GM08714 (cell line): ENCODE data around the gene CPZ.
"Not testable (repeated sequence)": the region's sequence is repeated elsewhere in the genome, so short reads cannot be mapped to it uniquely, and the experiment has no call there.

Experiments used
- H3K4me3 ChIP-seq: fragments of 200-500 bp; sonication (Bioruptor generic); 2 replicates; pipeline ENCODE4 v1.5.1; 2014; ENCODE audit warnings: mild to moderate bottlenecking, low read length, inconsistent platforms
- ZNF274 ChIP-seq: IDR thresholded peaks from 2 replicates; pipeline ENCODE4 v1.6.1; 2012; ENCODE audit warnings: mild to moderate bottlenecking, low read depth, low read length

CPZ gene

DNA sequence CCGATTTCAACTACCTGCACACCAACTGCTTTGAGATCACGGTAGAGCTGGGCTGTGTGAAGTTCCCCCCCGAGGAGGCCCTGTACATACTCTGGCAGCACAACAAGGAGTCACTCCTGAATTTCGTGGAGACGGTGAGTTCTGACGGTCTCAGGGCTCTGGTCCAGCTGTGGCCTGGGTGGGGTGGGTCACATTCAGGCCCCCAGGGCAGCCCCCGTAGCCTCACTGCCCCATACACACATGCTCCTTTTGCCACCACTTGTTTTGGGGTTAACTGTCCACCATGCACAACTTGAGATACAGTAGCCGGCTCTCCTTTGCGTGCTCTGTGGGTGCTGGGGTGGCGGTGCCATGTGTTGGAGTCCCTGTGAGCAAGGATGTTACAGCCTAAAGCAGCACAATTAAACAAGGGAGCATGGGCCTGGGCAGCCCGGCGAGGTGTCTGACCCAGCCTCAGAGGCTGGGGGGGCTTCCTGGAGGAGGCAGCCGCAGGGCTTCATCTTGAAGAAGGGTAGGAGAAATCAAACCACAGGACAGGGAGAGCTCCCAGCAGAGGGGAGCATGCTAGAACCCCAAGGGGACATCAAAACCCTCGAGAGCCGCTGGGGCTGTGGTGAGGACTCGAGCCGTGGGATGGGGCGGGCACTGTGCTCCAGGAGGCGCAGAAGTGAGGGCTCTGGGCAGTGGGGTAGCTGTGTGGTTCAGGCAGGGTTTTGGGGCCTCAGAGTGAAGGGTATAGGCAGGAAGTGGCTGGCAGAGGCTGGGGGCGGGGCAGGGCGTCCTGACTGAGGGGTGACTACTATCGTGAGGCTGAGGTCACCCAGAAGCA lies 22.0 kb downstream of the CPZ start:
- H3K4me3 ChIP-seq, result no peak overlapping the region
- TF ChIP-seq ZNF274, result no peak

DNA sequence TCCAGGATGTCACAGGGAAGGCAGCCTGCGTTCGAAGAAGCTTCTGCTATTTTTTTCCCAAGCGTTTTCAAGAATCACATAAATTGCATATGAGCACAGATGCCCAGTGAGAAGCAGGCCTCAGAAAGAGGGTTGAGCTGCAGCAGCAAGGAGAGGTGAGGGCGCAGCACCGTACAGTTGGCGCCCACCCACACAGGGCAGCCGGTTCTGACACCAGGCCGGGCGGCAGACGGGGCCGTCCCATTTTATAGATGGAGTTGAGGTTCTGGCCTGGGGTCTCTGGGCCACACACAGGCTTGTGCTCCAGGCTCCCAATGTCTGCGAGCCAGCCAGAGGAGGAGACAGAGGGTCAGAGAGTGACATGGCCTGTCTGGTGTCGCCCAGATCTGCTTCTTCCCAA lies 22.8 kb downstream of the CPZ start:
- no peak for TF ChIP-seq ZNF274
- no peak overlapping the region for H3K4me3 ChIP-seq

DNA sequence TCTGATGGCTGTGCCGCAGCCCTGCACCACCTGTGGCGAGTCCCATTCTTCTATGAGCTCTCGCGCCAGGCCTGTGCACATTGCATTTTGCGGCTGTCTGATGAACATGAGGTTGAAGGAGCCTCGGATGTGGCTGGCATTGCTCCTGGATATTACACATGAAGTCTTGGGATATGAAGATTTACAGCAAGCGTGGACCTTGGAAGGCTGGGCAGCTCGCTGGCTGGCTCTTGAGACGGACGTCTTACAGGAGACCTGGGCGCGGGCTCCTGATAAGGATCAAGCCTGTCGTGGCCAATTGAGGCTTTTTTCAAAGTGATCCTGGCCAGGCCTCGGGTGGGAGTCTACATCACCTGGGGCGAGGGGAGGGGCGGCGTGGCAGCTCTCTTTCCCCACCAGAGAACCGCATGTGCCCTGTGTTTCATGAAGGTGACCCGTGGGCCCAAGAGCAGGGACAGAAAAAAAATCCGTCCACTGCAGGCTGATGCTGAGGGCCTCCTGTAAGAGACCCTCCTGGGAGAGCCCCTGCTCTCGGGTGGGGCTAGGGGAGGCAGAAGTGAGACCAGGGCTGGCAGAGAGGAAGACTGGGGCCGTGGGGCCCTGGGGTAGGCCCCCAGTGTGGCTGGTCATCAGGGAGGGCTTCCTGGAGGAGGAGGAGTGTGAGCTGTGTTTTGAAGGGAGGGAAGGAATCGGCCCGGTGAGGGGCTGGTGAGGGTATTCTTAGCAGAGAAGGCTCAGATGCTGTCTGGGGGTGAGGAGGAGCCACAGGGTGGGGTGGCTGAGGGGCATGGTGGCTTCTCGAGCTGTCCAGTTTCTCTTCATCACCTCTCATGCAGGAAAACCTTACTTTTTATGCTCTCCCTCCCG lies 23.6 kb downstream of the CPZ start:
- no peak for TF ChIP-seq ZNF274
- H3K4me3 ChIP-seq, result no peak overlapping the region

DNA sequence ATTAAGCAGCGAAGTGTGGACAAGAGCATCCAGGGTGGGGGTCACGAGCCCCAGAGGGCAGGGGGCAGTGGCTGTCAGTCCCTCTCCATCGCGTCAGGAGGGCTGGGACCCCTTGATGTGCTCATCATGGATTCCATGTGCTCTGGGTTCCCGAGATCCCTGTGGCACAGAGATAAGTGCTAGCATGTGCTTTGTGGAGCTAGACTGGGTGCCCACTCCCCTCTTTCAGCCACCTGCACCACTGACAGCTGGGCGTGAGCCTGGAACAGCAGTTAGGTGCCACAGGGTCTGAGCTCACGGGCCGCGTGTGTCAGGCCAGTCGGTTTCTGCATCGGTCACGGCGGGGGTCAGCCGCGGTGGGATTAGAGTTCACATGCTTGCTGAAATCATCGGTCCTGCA lies 24.3 kb downstream of the CPZ start:
- TF ChIP-seq ZNF274, result no peak
- H3K4me3 ChIP-seq, result no peak overlapping the region

DNA sequence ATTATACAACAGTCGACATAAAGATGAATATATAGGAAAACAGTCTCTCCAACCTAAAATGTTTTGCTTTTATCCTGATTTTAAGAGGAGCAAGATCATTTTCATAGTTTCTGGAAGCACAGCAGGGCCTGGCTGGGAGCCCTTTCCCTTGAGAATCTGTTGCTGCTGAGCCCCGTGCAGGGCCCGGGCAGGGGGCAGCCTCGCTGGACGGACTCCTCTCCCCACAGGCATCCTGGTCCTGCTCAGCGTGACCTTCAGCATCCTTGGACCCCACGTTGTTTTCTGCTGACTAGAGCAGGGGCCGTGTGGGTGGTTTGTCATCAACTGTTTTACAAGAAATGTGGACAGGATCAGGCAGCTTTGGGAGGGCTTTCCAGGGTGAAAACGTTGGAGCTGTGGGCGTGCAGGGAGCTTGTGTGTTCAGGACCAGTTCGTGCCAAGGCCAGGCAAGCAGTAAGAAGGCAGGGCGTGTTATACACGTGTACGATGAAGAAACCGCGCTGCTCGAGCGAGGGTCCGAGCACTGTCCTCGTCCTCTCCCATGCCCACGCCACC lies 25.0 kb downstream of the CPZ start:
- H3K4me3 ChIP-seq, result no peak overlapping the region
- no peak for TF ChIP-seq ZNF274

DNA sequence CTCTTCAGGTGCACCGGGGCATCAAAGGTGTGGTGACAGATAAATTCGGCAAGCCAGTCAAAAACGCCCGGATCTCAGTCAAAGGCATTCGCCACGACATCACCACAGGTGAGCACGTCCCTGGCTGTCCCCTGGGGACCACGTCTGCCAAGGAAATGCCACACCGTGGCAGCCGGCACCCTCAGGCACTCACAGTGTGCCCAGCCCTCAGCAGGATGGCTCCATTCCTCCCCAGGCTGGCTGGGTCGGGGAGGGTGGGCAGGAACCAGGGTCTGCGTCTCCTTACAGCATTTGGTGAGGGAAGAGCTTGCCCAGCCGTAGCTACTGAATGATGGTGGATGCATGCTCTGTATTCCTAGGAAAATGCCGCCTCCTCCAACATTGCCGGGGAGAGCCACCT lies 25.9 kb downstream of the CPZ start:
- no peak overlapping the region for H3K4me3 ChIP-seq
- TF ChIP-seq ZNF274, result no peak

DNA sequence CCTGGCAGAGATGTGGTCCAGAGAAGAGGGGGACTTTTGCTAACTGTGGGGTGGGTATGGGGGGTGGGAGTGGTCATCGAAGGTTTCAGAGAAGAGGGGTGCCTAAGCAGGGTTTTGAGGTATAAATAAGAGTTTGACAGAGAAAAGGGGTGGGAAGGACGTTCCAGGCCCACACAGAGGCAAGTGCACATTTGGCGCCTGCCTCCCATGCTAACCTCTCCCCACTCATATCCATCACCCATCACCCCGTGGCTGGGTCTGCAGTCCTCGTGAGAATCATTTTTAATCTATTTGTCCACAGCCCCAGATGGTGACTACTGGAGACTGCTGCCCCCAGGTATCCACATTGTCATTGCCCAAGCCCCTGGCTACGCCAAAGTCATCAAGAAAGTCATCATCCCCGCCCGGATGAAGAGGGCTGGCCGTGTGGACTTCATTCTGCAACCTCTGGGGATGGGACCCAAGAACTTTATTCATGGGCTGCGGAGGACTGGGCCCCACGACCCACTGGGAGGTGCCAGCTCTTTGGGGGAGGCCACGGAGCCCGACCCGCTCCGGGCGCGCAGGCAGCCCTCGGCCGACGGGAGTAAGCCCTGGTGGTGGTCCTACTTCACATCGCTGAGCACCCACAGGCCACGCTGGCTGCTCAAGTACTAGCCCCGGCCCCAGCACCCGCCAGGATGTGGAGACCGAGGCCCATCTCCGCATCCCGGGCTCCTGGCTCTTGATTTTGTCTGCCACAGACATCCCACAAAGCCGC lies 26.6 kb downstream of the CPZ start:
- no peak for TF ChIP-seq ZNF274
- H3K4me3 ChIP-seq, result no peak overlapping the region

DNA sequence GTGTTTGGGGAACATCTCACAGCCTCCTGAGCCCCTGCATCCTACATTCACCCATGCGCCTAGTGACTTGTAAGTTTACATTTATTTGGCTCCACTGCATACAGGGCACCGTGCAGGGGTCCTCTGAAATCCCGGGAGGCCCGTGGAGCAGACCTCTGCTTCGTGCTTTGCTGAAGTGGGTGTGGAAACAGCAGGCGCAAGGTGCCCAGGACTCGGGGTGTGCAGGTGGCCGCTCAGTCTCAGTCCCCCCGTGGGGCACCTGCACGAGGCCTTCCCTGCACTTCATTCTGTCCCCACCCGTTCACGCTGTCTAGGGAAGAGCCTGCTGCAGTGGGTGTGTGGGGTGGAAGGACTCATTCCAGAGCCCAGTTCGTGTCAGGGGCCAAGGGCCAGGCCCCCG lies 28.6 kb downstream of the CPZ start:
- not testable (repeated sequence) for H3K4me3 ChIP-seq

DNA sequence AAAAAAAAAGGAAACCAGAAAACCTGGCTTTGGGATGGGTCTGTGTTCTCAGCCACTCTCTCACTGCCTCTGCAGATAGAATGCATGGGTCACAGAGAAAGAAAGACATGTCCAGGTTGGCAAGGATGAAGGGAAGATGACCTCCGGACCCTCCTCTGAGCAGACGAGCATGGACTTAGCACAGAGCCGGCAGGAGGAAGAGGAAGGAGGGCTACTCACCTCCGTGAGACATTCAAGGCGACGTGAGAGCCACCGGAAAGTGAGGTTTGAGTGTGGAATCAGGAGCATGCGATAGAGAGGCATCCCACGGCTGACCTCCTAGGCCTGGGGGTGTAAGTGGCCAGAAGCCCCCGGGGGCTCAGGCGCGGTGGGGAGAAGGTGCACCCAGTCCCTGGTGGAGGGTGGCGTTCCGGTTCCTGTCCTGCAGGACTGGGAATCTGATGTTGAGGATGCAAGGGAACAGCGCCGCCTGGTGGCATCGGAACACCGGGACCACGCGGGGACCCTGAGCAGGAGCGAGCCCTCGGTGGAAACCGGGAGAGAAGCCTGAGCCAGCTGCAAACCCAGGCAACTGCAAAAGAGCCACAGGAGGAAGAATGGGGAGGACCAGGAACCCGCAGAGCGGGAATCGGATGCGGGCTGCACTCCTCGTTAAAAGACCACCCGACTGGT lies 32.2 kb downstream of the CPZ start:
- not testable (repeated sequence) for H3K4me3 ChIP-seq

DNA sequence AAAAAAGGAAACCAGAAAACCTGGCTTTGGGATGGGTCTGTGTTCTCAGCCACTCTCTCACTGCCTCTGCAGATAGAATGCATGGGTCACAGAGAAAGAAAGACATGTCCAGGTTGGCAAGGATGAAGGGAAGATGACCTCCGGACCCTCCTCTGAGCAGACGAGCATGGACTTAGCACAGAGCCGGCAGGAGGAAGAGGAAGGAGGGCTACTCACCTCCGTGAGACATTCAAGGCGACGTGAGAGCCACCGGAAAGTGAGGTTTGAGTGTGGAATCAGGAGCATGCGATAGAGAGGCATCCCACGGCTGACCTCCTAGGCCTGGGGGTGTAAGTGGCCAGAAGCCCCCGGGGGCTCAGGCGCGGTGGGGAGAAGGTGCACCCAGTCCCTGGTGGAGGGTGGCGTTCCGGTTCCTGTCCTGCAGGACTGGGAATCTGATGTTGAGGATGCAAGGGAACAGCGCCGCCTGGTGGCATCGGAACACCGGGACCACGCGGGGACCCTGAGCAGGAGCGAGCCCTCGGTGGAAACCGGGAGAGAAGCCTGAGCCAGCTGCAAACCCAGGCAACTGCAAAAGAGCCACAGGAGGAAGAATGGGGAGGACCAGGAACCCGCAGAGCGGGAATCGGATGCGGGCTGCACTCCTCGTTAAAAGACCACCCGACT lies 37.8 kb downstream of the CPZ start:
- H3K4me3 ChIP-seq, result not testable (repeated sequence)

DNA sequence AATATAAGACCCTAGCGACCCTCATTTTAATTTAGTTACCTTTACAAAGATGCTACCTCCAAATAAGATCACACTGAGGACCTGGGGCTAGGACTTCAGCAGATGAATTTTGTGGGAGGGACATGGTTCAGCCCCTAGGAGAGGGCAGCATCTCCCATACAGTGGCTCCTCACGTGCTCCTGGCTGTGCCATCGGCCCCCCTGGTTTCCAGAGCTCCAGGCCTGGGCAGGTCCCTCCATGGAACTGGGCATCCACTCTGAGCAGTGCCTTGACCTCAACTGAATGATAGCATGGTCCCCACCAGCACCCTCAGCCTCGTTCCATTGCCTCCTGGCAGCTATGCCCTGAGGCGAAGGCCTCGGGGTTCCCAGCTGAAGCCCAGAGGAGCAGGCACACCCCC lies 39.3 kb downstream of the CPZ start:
- H3K4me3 ChIP-seq, result not testable (repeated sequence)

DNA sequence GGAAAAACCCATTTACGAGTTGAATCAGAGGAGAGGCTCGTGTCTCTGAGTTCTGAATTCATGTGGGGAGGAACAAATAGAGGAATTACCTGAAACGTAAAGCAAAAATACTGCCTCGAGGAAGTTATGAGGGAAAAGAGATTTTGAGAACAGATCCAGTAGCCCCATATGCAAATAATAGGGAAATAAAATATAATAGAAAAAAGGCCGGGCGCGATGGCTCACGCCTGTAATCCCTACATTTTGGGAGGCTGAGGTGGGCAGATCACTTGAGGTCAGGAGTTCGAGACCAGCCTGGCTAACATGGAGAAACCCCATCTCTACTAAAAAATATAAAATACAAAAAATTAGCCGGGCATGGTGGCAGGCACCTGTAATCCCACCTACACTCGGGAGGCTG lies 42.2 kb downstream of the CPZ start:
- H3K4me3 ChIP-seq, result not testable (repeated sequence)

DNA sequence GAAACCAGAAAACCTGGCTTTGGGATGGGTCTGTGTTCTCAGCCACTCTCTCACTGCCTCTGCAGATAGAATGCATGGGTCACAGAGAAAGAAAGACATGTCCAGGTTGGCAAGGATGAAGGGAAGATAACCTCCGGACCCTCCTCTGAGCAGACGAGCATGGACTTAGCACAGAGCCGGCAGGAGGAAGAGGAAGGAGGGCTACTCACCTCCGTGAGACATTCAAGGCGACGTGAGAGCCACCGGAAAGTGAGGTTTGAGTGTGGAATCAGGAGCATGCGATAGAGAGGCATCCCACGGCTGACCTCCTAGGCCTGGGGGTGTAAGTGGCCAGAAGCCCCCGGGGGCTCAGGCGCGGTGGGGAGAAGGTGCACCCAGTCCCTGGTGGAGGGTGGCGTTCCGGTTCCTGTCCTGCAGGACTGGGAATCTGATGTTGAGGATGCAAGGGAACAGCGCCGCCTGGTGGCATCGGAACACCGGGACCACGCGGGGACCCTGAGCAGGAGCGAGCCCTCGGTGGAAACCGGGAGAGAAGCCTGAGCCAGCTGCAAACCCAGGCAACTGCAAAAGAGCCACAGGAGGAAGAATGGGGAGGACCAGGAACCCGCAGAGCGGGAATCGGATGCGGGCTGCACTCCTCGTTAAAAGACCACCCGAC lies 43.5 kb downstream of the CPZ start:
- not testable (repeated sequence) for H3K4me3 ChIP-seq
